ENCODE measurements around the gene EDIL3. TPM values are rescaled to one million over a fixed set of nuclear protein-coding genes. Genes with fewer than 3 reads are reported as not detected.

EDIL3 gene
- total and polyA plus RNA-seq, 2 donors (not counting 3 experiments of a cell fraction or from before 2014, with no cell fraction given): 9.1 to 28.8 TPM

DNA sequence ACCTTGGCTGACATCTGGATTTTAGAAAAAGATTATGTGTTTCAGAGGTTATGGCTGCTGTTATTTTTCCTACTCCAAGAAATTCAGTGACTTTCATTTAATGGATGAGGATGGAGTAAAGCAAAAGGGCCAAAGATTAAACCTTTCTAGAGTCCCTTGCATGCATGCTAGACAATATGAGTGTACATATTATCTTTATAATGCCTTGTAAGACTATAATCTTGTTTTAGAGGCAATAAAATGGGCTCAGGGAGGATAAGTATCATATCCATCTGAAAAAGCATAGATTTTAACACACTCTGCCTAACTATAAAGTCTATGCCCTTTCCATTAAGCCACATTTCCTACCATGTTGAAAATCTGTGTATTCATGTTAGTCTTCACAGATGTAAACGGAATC is 199.8 kb downstream of the EDIL3 start:
- POLR2A ChIA-PET: no interaction called here
- H3K4me1 ChIP-seq (ENCODE audit: control insufficient read depth, extremely low read depth, insufficient read depth, low read length): no peaks in the 10 kb centered on the region
- no peak for TF ChIP-seq GATA2 (IDR thresholded peaks at IDR 0.05; ENCODE audit: insufficient read depth, insufficient read length, low read depth, low read length)
- TF ChIP-seq CTCF (IDR thresholded peaks at IDR 0.05; ENCODE audit: extremely low read depth in 1 of 2, insufficient read depth in 1 of 2, low read depth in 1 of 2, low read length in 2 of 2): no peak
- TF ChIP-seq FOS (IDR thresholded peaks at IDR 0.05; ENCODE audit: borderline replicate concordance, insufficient read depth, low read length): no peak
- TF ChIP-seq JUN (IDR thresholded peaks at IDR 0.05; ENCODE audit: borderline replicate concordance, insufficient read depth, insufficient read length, low read depth): no peak
- TF ChIP-seq POLR2A (IDR thresholded peaks at IDR 0.05; ENCODE audit: low read depth, low read length): no peak
- TF ChIP-seq MAX (IDR thresholded peaks at IDR 0.05; ENCODE audit: insufficient read depth, insufficient read length): no peak
- H4K20me1 ChIP-seq (replicated peaks; ENCODE audit: control insufficient read depth, extremely low read depth, insufficient read depth, low read length): no peaks in the 10 kb centered on the region
- no peak overlapping the region for H3K9ac ChIP-seq (replicated peaks; ENCODE audit: extremely low read depth, insufficient read depth, low read length)
- DNase-seq (ENCODE audit: low read depth, low spot score) (no peak), FAIRE-seq (no peak)
- H3K9me3 ChIP-seq (replicated peaks; ENCODE audit: control insufficient read depth, insufficient read depth, low read length): no peaks in the 10 kb centered on the region
- H3K27me3 ChIP-seq (ENCODE audit: control insufficient read depth in 2 of 2, insufficient read depth in 2 of 2, low read length in 2 of 2): no peaks in the 10 kb centered on the region
- H3K4me3 ChIP-seq (replicated peaks in 1 of 3; ENCODE audit: insufficient read depth in 1 of 3, low read depth in 1 of 3, low read length in 3 of 3): no peak overlapping the region
- BruUV-seq (replicated peaks): no TSS peak
- H3K27ac ChIP-seq (ENCODE audit: insufficient read depth, low read depth, low read length): no peak overlapping the region
- dilution Hi-C loops (cut with MboI; ENCODE audit: extremely low pct_ligation_motif_present, low sequenced_read_pairs): no loop called here
- no peak overlapping the region for H2AFZ ChIP-seq (ENCODE audit: low read depth, low read length)
- H3K9me1 ChIP-seq (replicated peaks; ENCODE audit: control insufficient read depth, extremely low read depth, insufficient read depth, low read length): no peaks in the 10 kb centered on the region
- CTCF ChIA-PET: no interaction called here
- no peaks in the 10 kb centered on the region for H3K79me2 ChIP-seq (ENCODE audit: control insufficient read depth, insufficient read depth, low read length)
- H3K4me2 ChIP-seq (ENCODE audit: insufficient read depth, low read length): no peak overlapping the region
- intact Hi-C loops (cut with micrococcal nuclease): no loop called here
- no peaks in the 10 kb centered on the region for H3K36me3 ChIP-seq (ENCODE audit: control insufficient read depth in 2 of 2, extremely low read depth in 1 of 2, insufficient read depth in 2 of 2, low read length in 2 of 2)

DNA sequence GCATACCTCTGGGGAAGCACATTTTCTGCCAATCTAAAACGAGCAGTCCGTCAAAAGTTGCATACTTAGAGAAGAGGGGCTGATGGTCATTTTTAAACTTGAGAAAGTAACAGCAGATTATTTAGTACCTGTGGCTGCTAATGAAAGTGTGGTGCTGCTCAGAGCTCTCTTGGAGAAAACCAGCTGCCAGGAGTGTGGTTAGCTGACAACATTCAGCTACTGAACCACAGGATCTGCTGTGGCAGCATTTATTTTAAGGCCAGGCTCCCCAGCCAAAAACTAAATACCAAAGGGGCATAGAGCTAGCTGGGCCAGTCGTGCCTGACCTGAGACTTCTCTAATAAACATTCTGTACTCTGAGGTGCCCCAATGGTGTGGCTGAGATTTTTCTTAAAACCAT is 203.6 kb downstream of the EDIL3 start:
- no peak for FAIRE-seq
- no peaks in the 10 kb centered on the region for H3K4me1 ChIP-seq (ENCODE audit: control insufficient read depth, extremely low read depth, insufficient read depth, low read length)
- no peaks in the 10 kb centered on the region for H3K9me3 ChIP-seq (replicated peaks; ENCODE audit: control insufficient read depth, insufficient read depth, low read length)
- DNase-seq (ENCODE audit: low read depth, low spot score): no peak
- no peaks in the 10 kb centered on the region for H3K9me1 ChIP-seq (replicated peaks; ENCODE audit: control insufficient read depth, extremely low read depth, insufficient read depth, low read length)
- no peak overlapping the region for H3K4me3 ChIP-seq (replicated peaks in 1 of 3; ENCODE audit: insufficient read depth in 1 of 3, low read depth in 1 of 3, low read length in 3 of 3)
- H4K20me1 ChIP-seq (replicated peaks; ENCODE audit: control insufficient read depth, extremely low read depth, insufficient read depth, low read length): no peaks in the 10 kb centered on the region
- H3K9ac ChIP-seq (replicated peaks; ENCODE audit: extremely low read depth, insufficient read depth, low read length): no peak overlapping the region
- dilution Hi-C loops (cut with MboI; ENCODE audit: extremely low pct_ligation_motif_present, low sequenced_read_pairs): no loop called here
- intact Hi-C loops (cut with micrococcal nuclease): no loop called here
- no peak overlapping the region for H2AFZ ChIP-seq (ENCODE audit: low read depth, low read length)
- no peak overlapping the region for H3K4me2 ChIP-seq (ENCODE audit: insufficient read depth, low read length)
- ChIA-PET CTCF (interaction anchor here (1.3 kb wide), 1 partner anchor 18 kb away, joined by 3 read pairs; no protein-coding TSS in a partner anchor), POLR2A (no interaction called here)
- no peaks in the 10 kb centered on the region for H3K79me2 ChIP-seq (ENCODE audit: control insufficient read depth, insufficient read depth, low read length)
- TF ChIP-seq POLR2A (IDR thresholded peaks at IDR 0.05; ENCODE audit: low read depth, low read length) (no peak), GATA2 (IDR thresholded peaks at IDR 0.05; ENCODE audit: insufficient read depth, insufficient read length, low read depth, low read length) (no peak), EZH2 (IDR thresholded peaks at IDR 0.05; ENCODE audit: borderline replicate concordance, low read depth, low read length, severe bottlenecking) (no peak), POLR2AphosphoS5 (IDR thresholded peaks at IDR 0.05; ENCODE audit: insufficient read depth, low read depth, low read length) (no peak), CTCF (IDR thresholded peaks at IDR 0.05; ENCODE audit: extremely low read depth in 1 of 2, insufficient read depth in 1 of 2, low read depth in 1 of 2, low read length in 2 of 2) (no peak), JUN (IDR thresholded peaks at IDR 0.05; ENCODE audit: borderline replicate concordance, insufficient read depth, insufficient read length, low read depth) (no peak), FOS (IDR thresholded peaks at IDR 0.05; ENCODE audit: borderline replicate concordance, insufficient read depth, low read length) (no peak), MYC (IDR thresholded peaks at IDR 0.05; ENCODE audit: low read depth, low read length) (no peak), MAX (IDR thresholded peaks at IDR 0.05; ENCODE audit: insufficient read depth, insufficient read length) (no peak)
- no TSS peak for BruUV-seq (replicated peaks)
- no peak overlapping the region for H3K27ac ChIP-seq (ENCODE audit: insufficient read depth, low read depth, low read length)
- no peaks in the 10 kb centered on the region for H3K27me3 ChIP-seq (ENCODE audit: control insufficient read depth in 2 of 2, insufficient read depth in 2 of 2, low read length in 2 of 2)
- no peaks in the 10 kb centered on the region for H3K36me3 ChIP-seq (ENCODE audit: control insufficient read depth in 2 of 2, extremely low read depth in 1 of 2, insufficient read depth in 2 of 2, low read length in 2 of 2)
